NCI-H524 treated with DMSO at 0.1 percent for 48 hours (cell line): Measurements from ENCODE around the gene ITGA4.

ENCODE experiments used
- DNase-seq: peaks from one replicate; lab custom pipeline; 2025; lab: John Stamatoyannopoulos, UW

The ITGA4 gene

GRCh38 chr2:181574321-181574720, 117.1 kb downstream of the ITGA4 start:
- peak; percentile 78 for DNase-seq

GRCh38 chr2:181575024-181575649, 118.0 kb downstream of the ITGA4 start:
- DNase-seq = peak; percentile 85

- no peak for DNase-seq
Observed at GRCh38 chr2:181575650-181576025, 118.5 kb downstream of the ITGA4 start.

GRCh38 chr2:181576431-181576830, 119.2 kb downstream of the ITGA4 start:
- DNase-seq = no peak

GRCh38 chr2:181578829-181579228, 121.6 kb downstream of the ITGA4 start:
- DNase-seq = no peak

GRCh38 chr2:181581534-181581933, 124.3 kb downstream of the ITGA4 start:
- DNase-seq = no peak

- no peak for DNase-seq
Observed at GRCh38 chr2:181585732-181586131, 128.5 kb downstream of the ITGA4 start.
